CD4-positive, alpha-beta memory T cell (primary cell): Measurements from ENCODE around the gene PLA2G12A. TPM values are rescaled to one million over a fixed set of nuclear protein-coding genes. Genes with fewer than 3 reads are reported as not detected.
A peak's percentile ranks its signal among the peaks of the same experiment; 100 is the strongest.

Source experiments
- CTCF ChIA-PET: fragments of 350-600 bp; sonication (Branson Sonifier 250); formaldehyde crosslinking; loops from one replicate; lab custom pipeline; 2021; ENCODE audit warnings: inconsistent platforms; ENCODE audit not compliant: partially characterized antibody; lab: Charles Lee
- POLR2A ChIA-PET: fragments of 350-600 bp; sonication (Branson Sonifier 250); formaldehyde crosslinking; loops from one replicate; lab custom pipeline; 2021; ENCODE audit not compliant: partially characterized antibody; lab: Charles Lee
- DNase-seq, 5 donors: peaks; one replicate each; pipeline versions ENCODE4 v3.0.0 to v3.0.0-alpha.2; 2020 to 2022; ENCODE audit warnings: mixed read lengths in 1 of 5
- H3K27ac ChIP-seq: one replicate; pipeline ENCODE4 v1.7.0; 2013; ENCODE audit warnings: low read depth, low read length
- H3K27me3 ChIP-seq: 2 replicates; pipeline ENCODE4 v1.7.0; 2013; ENCODE audit warnings: mild to moderate bottlenecking, low read length, moderate library complexity; ENCODE audit not compliant: insufficient read depth
- H3K36me3 ChIP-seq: 2 replicates; pipeline ENCODE4 v1.7.0; 2013; ENCODE audit warnings: mild to moderate bottlenecking, low read length, moderate library complexity; ENCODE audit not compliant: insufficient read depth
- H3K4me1 ChIP-seq: 2 replicates; pipeline ENCODE4 v1.7.0; 2013; ENCODE audit warnings: mild to moderate bottlenecking, low read length, moderate library complexity; ENCODE audit not compliant: insufficient read depth
- H3K4me3 ChIP-seq, 2 donors: one replicate each; pipeline ENCODE4 v1.7.0; 2013; ENCODE audit warnings: low read length in 2 of 2, mild to moderate bottlenecking in 1 of 2
- H3K9me3 ChIP-seq, 2 donors: one replicate each; pipeline ENCODE4 v1.7.0; 2013; ENCODE audit warnings: low read length in 2 of 2, control low read depth in 1 of 2; ENCODE audit not compliant: control insufficient read depth in 1 of 2
- H3K27ac Mint-ChIP-seq, 7 donors: one replicate each; pipeline ENCODE4 v1.8.0; 2020 to 2021; ENCODE audit warnings: mixed read lengths in 7 of 7, mild to moderate bottlenecking in 6 of 7, inconsistent platforms in 3 of 7, moderate library complexity in 3 of 7
- H3K27me3 Mint-ChIP-seq, 2 donors: one replicate each; pipeline ENCODE4 v1.8.0; 2020 to 2021; ENCODE audit warnings: mixed read lengths in 2 of 2
- H3K36me3 Mint-ChIP-seq, 2 donors: one replicate each; pipeline ENCODE4 v1.8.0; 2020 to 2021; ENCODE audit warnings: mixed read lengths in 2 of 2, inconsistent platforms in 1 of 2, mild to moderate bottlenecking in 1 of 2
- H3K4me1 Mint-ChIP-seq, 4 donors: one replicate each; pipeline ENCODE4 v1.8.0; 2020 to 2021; ENCODE audit warnings: mixed read lengths in 4 of 4, mild to moderate bottlenecking in 1 of 4
- H3K4me3 Mint-ChIP-seq, 8 donors: one replicate each; pipeline ENCODE4 v1.8.0; 2020 to 2021; ENCODE audit warnings: mixed read lengths in 8 of 8, mild to moderate bottlenecking in 7 of 8, moderate library complexity in 6 of 8, inconsistent platforms in 3 of 8
- H3K9me3 Mint-ChIP-seq, 8 donors: one replicate each; pipeline ENCODE4 v1.8.0; 2020 to 2021; ENCODE audit warnings: mixed read lengths in 8 of 8, mild to moderate bottlenecking in 5 of 8, inconsistent platforms in 3 of 8, moderate library complexity in 1 of 8
- intact Hi-C: fragments of 100-400 bp; cut with micrococcal nuclease; formaldehyde crosslinking; loops from one replicate; pipeline ENCODE4 v1.15.1; 2023
- polyA plus RNA-seq, 2 donors: library from polyadenylated mRNA; unstranded; fragments of 300-500 nt; fragmentation: Illumina TruSeq; gene quantifications; one replicate each; pipeline ENCODE4 v1.2.3, GENCODE V29; 2021
- total RNA-seq, 2 experiments: library from RNA; stranded (reverse); gene quantifications; one replicate each; pipeline ENCODE4 v1.2.3, GENCODE V29; 2021

Gene PLA2G12A
- total and polyA plus RNA-seq, 4 experiments from 2014 or later = 15.7 to 64.8 (median 25.6) TPM

DNA sequence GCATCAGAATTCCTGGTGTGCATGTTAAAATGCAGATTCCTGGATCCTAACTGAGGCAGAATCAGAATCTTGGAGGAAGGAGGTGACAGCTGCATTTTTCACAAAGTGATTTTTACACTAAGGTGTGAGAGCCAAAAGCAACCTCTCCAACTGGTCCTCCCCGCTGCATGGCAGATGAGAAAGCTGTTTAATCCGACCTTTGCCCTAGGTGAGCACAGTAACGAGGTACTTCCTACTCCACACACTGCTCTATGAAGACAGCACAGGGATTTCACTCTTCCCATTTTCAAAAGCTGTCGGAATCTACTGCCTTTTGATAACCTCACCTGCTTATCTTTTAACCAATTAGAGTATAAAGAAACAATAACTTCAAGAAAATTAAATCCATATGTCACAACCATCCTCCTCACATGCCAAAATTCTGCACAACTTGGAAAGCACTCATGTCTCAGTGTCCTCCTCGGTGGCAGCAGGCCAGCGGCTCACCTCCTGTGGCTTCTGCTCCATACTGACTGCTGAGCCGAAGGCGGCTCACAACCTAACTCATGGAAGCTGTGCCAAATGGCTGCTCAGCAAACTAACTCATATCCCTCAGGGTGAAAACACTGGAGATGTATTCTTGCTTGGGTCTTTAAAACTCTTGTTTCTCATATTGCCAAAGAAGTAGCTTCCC, 30.2 kb downstream of the PLA2G12A start:
- DNase-seq = no peak
- H3K27ac ChIP-seq = no peak overlapping the region
- no peaks in the 10 kb centered on the region for H3K27me3 Mint-ChIP-seq
- no peak overlapping the region for H3K4me3 ChIP-seq
- H3K9me3 Mint-ChIP-seq = peaks cover 0 to 9% (median 0%) of the 10 kb centered on the region in 8 donors
- ChIA-PET POLR2A (interaction anchor here (0.5 to 3.7 kb wide), 8 partner anchors 8 to 256 kb away, joined by 3 to 20 read pairs (median 6); partner anchors contain the start of genes MCUB and PLA2G12A), CTCF (interaction anchor here (1.2 to 2.6 kb wide), 4 partner anchors 15 to 274 kb away, joined by 3 to 11 read pairs (median 8); partner anchors contain the start of gene SEC24B)
- peak overlapping the region in 1 of 8 donors; percentile 47 for H3K4me3 Mint-ChIP-seq
- H3K27me3 ChIP-seq = no peaks in the 10 kb centered on the region
- H3K4me1 Mint-ChIP-seq = peaks cover 32 to 68% (median 47%) of the 10 kb centered on the region in 4 donors
- peaks cover 8% of the 10 kb centered on the region for H3K36me3 ChIP-seq
- H3K27ac Mint-ChIP-seq = peak overlapping the region in 6 of 7 donors; percentile 12 to 81 (median 50)
- H3K36me3 Mint-ChIP-seq = peaks cover 13 to 34% of the 10 kb centered on the region in 2 donors
- H3K4me1 ChIP-seq = peaks cover 47% of the 10 kb centered on the region
- intact Hi-C loops = loop anchor here (5.0 to 10.0 kb wide), 2 partner anchors 275 to 1977 kb away; partner anchors contain the start of gene PAPSS1
- H3K9me3 ChIP-seq = no peaks in the 10 kb centered on the region

DNA sequence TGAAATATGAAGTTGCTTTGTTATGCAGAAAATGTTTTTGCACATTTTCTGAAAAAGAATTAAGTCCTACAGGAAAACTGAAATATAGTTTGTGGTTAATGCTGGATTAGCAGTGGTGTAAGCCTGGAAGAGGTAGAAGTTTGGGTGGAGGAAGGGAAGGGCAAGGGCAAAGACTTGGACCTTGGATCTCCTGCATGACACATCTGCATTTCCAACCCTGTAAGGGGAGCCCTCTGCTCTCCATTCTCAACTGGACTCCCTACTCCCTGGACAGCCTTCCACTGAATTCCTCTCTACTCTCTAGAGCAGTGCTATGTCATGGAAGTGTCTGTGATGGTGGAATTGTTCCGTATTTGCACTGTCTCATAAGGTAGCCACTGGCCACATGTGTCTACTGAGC, 31.2 kb downstream of the PLA2G12A start:
- H3K27ac Mint-ChIP-seq = peak overlapping the region in 6 of 7 donors; percentile 28 to 86 (median 52)
- peaks cover 20 to 43% of the 10 kb centered on the region in 2 donors for H3K36me3 Mint-ChIP-seq
- no peaks in the 10 kb centered on the region for H3K27me3 Mint-ChIP-seq
- H3K9me3 ChIP-seq = no peaks in the 10 kb centered on the region
- H3K4me3 ChIP-seq = no peak overlapping the region
- intact Hi-C loops = no loop called here
- peaks cover 40% of the 10 kb centered on the region for H3K4me1 ChIP-seq
- peaks cover 29 to 67% (median 46%) of the 10 kb centered on the region in 4 donors for H3K4me1 Mint-ChIP-seq
- peaks cover 0 to 9% (median 0%) of the 10 kb centered on the region in 8 donors for H3K9me3 Mint-ChIP-seq
- POLR2A ChIA-PET = interaction anchor here (0.7 to 3.7 kb wide), 4 partner anchors 7 to 139 kb away, joined by 3 to 20 read pairs (median 8); partner anchors contain the start of gene MCUB
- H3K27me3 ChIP-seq = no peaks in the 10 kb centered on the region
- no peak overlapping the region for H3K27ac ChIP-seq
- no peak overlapping the region for H3K4me3 Mint-ChIP-seq
- CTCF ChIA-PET = no interaction called here
- DNase-seq = no peak
- H3K36me3 ChIP-seq = peaks cover 8% of the 10 kb centered on the region

DNA sequence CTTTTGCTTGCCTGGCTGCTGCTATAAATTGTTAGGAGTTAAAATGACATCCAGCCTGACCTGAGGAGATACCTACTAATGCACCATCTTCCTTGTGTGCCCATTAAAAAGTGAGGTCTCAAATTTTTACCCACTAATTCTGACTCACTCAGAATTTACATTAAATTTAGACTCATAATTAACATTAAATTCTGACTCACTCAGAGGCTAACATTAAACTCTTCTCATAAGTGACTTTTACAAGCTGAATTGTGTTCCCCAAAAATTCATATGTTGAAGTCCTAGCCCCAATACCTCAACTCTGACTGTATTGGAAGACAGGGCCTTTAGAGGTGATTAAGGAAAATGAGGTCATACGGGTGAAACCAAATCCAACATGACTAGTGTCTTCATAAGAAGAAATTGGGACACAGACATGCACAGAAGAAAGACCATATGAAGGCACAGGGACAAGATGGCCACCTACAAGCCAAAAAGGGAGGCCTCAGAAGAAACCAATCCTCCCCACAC, 38.4 kb downstream of the PLA2G12A start:
- DNase-seq = no peak
- peak overlapping the region; percentile 9 to 83 (median 74) for H3K4me3 Mint-ChIP-seq
- no peaks in the 10 kb centered on the region for H3K9me3 Mint-ChIP-seq
- POLR2A ChIA-PET = interaction anchor here (0.6 to 3.0 kb wide), 7 partner anchors 9 to 258 kb away, joined by 3 to 21 read pairs (median 5); partner anchors contain the start of genes CASP6, MCUB and PLA2G12A
- Histone ChIP-seq H3K27ac (peak overlapping the region; percentile 7), H3K36me3 (peaks cover 12% of the 10 kb centered on the region), H3K9me3 (no peaks in the 10 kb centered on the region), H3K27me3 (no peaks in the 10 kb centered on the region), H3K4me1 (peaks cover 24% of the 10 kb centered on the region), H3K4me3 (no peak overlapping the region)
- intact Hi-C loops = loop anchor here (1.0 to 2.0 kb wide), 2 partner anchors 12 to 43 kb away; partner anchors contain the start of gene CASP6
- CTCF ChIA-PET = interaction anchor here (1.0 to 1.5 kb wide), 2 partner anchors 13 to 259 kb away, joined by 3 to 5 read pairs; partner anchors contain the start of gene CASP6
- peaks cover 27 to 46% (median 38%) of the 10 kb centered on the region in 4 donors for H3K4me1 Mint-ChIP-seq
- peak overlapping the region; percentile 79 to 93 (median 86) for H3K27ac Mint-ChIP-seq
- H3K36me3 Mint-ChIP-seq = peaks cover 66 to 69% of the 10 kb centered on the region in 2 donors
- no peaks in the 10 kb centered on the region for H3K27me3 Mint-ChIP-seq

DNA sequence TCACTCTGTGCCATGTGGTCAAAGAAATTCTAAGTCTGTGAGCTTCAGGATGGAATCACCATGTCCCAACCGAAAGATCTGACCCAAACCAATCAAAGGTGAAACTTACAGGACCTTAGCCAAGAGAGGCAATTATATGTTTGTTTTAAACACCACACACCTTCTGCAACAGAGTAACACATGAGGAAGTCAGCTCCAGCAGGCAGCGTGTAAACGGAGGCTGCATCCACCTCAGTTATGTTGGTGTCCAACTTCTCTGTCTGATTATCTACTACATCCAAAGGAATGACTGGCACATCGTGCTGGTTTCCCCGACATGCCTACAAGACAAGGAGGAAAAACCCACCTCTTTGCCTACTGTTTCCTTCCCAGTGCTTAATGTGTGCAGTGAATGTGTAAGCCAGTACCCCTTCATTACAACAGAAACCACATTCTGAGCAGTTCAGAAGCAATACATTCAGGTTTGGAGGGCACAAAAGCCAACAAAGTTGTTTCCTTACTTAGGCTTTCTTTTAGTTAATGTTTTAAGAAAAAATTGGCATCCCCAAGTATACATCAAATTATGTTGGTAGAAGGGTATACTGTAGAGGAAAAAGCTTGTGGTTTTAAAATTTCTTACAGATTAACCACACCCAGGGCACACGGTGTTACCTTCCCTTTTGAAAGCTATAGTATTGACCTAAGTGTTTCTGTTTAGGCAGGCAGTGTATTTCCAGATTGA, 39.0 kb downstream of the PLA2G12A start:
- intact Hi-C loops = loop anchor here (1.0 to 2.0 kb wide), 2 partner anchors 12 to 42 kb away; partner anchors contain the start of gene CASP6
- H3K4me3 Mint-ChIP-seq = peak overlapping the region; percentile 43 to 83 (median 74)
- POLR2A ChIA-PET = interaction anchor here (0.6 to 3.0 kb wide), 10 partner anchors 10 to 258 kb away, joined by 3 to 21 read pairs (median 5); partner anchors contain the start of genes CASP6, MCUB and PLA2G12A
- H3K27ac Mint-ChIP-seq = peak overlapping the region; percentile 79 to 93 (median 86)
- Histone ChIP-seq H3K9me3 (no peaks in the 10 kb centered on the region), H3K27ac (peak overlapping the region; percentile 7), H3K4me3 (no peak overlapping the region), H3K27me3 (no peaks in the 10 kb centered on the region), H3K4me1 (peaks cover 24% of the 10 kb centered on the region), H3K36me3 (peaks cover 12% of the 10 kb centered on the region)
- peak in 4 of 5 donors; percentile 36 to 54 (median 46) for DNase-seq
- H3K9me3 Mint-ChIP-seq = no peaks in the 10 kb centered on the region
- no peaks in the 10 kb centered on the region for H3K27me3 Mint-ChIP-seq
- CTCF ChIA-PET = interaction anchor here (1.0 to 1.5 kb wide), 2 partner anchors 13 to 258 kb away, joined by 3 to 5 read pairs; partner anchors contain the start of gene CASP6
- peaks cover 65% of the 10 kb centered on the region in 2 donors for H3K36me3 Mint-ChIP-seq
- peaks cover 26 to 46% (median 36%) of the 10 kb centered on the region in 4 donors for H3K4me1 Mint-ChIP-seq

DNA sequence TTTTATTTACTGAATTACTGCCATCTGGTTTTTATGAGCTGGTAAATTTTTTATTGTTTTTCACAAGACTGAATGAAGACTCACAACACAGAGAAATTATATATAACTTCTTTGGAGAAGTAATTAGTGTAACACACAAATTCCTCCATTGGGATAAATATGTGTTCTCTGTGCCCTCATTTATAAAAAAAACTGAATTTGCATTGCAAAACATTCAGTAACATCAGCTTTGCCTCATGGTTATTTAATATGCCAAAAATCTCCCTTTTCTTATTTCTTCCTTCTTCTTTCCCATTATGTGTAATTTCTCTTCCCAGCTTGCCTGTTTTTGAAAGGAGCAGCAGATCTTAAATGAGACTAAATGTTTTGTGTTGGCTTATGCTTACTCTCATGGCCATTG, 45.1 kb downstream of the PLA2G12A start:
- H3K4me3 ChIP-seq = no peak overlapping the region
- ChIA-PET CTCF (interaction anchor here (1.0 to 2.6 kb wide), 2 partner anchors 16 to 125 kb away, joined by 3 to 9 read pairs; partner anchors contain the start of gene MCUB), POLR2A (interaction anchor here (0.6 to 1.1 kb wide), 3 partner anchors 11 to 251 kb away, joined by 3 read pairs; partner anchors contain the start of gene SEC24B)
- H3K27me3 ChIP-seq = no peaks in the 10 kb centered on the region
- Mint-ChIP-seq H3K27me3 (no peaks in the 10 kb centered on the region), H3K36me3 (peaks cover 70 to 72% of the 10 kb centered on the region in 2 donors), H3K27ac (peak overlapping the region; percentile 1 to 74 (median 32)), H3K4me3 (no peak overlapping the region), H3K4me1 (peaks cover 15 to 40% (median 24%) of the 10 kb centered on the region in 4 donors), H3K9me3 (no peaks in the 10 kb centered on the region)
- H3K27ac ChIP-seq = no peak overlapping the region
- H3K9me3 ChIP-seq = no peaks in the 10 kb centered on the region
- DNase-seq = no peak
- peaks cover 7% of the 10 kb centered on the region for H3K4me1 ChIP-seq
- peaks cover 14% of the 10 kb centered on the region for H3K36me3 ChIP-seq
- intact Hi-C loops = no loop called here

DNA sequence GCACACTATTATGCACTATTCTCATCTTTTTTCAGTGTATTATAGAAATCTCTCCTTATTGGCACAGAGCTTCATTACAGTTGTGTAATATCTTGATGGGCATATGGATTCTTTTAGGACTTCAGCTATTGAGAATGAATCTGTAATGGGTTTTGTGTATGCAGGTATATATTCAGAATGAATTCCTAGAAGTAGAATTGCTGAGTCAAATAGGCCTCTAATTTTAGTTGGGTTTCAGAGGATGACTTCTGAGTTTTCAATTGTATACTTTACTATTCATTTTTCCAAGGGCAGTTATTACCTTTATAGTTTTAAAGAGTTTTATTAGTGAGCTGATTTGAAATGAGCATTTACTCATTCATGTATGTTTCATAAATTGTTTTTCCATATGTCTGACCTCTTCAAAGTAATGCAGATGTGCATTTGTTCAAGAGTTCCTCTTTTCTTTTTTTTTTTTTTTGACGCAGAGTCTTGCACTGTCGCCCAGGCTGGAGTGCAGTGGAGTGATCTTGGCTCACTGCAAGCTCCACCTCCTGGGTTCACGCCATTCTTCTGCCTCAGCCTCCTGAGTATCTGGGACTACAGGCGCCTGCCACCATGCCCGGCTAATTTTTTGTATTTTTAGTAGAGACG, 46.1 kb downstream of the PLA2G12A start:
- Histone ChIP-seq H3K36me3 (peaks cover 14% of the 10 kb centered on the region), H3K4me3 (no peak overlapping the region), H3K27me3 (no peaks in the 10 kb centered on the region), H3K4me1 (peaks cover 7% of the 10 kb centered on the region), H3K27ac (no peak overlapping the region), H3K9me3 (no peaks in the 10 kb centered on the region)
- Mint-ChIP-seq H3K4me1 (peaks cover 15 to 39% (median 24%) of the 10 kb centered on the region in 4 donors), H3K9me3 (no peaks in the 10 kb centered on the region), H3K27me3 (no peaks in the 10 kb centered on the region), H3K4me3 (no peak overlapping the region), H3K36me3 (peaks cover 65 to 67% of the 10 kb centered on the region in 2 donors), H3K27ac (peak overlapping the region in 6 of 7 donors; percentile 3 to 91 (median 25))
- intact Hi-C loops = no loop called here
- POLR2A ChIA-PET = interaction anchor here (1.0 to 1.1 kb wide), 3 partner anchors 35 to 250 kb away, joined by 3 read pairs; partner anchors contain the start of genes MCUB and SEC24B
- DNase-seq = no peak
- CTCF ChIA-PET = interaction anchor here (2.0 to 2.6 kb wide), 2 partner anchors 17 to 18 kb away, joined by 6 to 9 read pairs; no protein-coding TSS in a partner anchor
